ENCODE data around the gene CASZ1.

- TF ChIP-seq POLR2A (IDR thresholded peaks at IDR 0.05; ENCODE audit: low read depth): no peak
- TF ChIP-seq POLR2AphosphoS5 (IDR thresholded peaks at IDR 0.05): no peak
- TF ChIP-seq CTCF (IDR thresholded peaks at IDR 0.05): no peak
Observed at GRCh38 chr1:10779841-10780240, 16.6 kb downstream of the CASZ1 start.
